K562 (cell line): ENCODE results near the gene PIGB. TPM values are rescaled to one million over a fixed set of nuclear protein-coding genes. Genes with fewer than 3 reads are reported as not detected.

ENCODE experiments used
- ARID2 ChIP-seq: fragments of 450-650 bp; IDR thresholded peaks from 2 replicates; pipeline ENCODE4 v1.6.1; 2017; ENCODE audit warnings: antibody characterized with exemption, mild to moderate bottlenecking
- ARNT ChIP-seq, 2 experiments: fragments of 450-650 bp; IDR thresholded peaks; 2 replicates each; pipeline ENCODE4 v1.6.1; 2016; ENCODE audit warnings: mild to moderate bottlenecking in 1 of 2
- CSDE1 ChIP-seq, 2 experiments: fragments of 450-650 bp; IDR thresholded peaks; 2 replicates each; pipeline ENCODE4 v1.6.1; 2016; ENCODE audit warnings: mild to moderate bottlenecking in 1 of 2
- KDM2B ChIP-seq: fragments of 250-450 bp; sonication (Bioruptor Pico); IDR thresholded peaks from 2 replicates; pipeline ENCODE4 v1.8.0; 2021; ENCODE audit warnings: mild to moderate bottlenecking, moderate library complexity
- MLLT1 ChIP-seq, 2 experiments: fragments of 450-650 bp; IDR thresholded peaks; 2 replicates each; pipeline ENCODE4 v1.6.1; 2016
- NCOR1 ChIP-seq: fragments of 450-650 bp; IDR thresholded peaks from 2 replicates; pipeline ENCODE4 v1.6.1; 2016; ENCODE audit warnings: mild to moderate bottlenecking, moderate library complexity
- NR2C1 ChIP-seq, 2 experiments: fragments of 450-650 bp; IDR thresholded peaks; 2 replicates each; pipeline ENCODE4 v1.6.1; 2017; ENCODE audit warnings: mild to moderate bottlenecking in 2 of 2, antibody characterized with exemption in 1 of 2, inconsistent platforms in 1 of 2, missing compliant biosample characterization in 1 of 2, missing genetic modification characterization in 1 of 2
- NR2C2 ChIP-seq, 2 experiments: fragments of 200-800 bp in 1 of 2; sonication (Bioruptor generic) in 1 of 2; sonication (generic) in 1 of 2; formaldehyde crosslinking in 1 of 2; IDR thresholded peaks; 2 replicates each; pipeline versions ENCODE4 v1.6.1 to v1.8.0; 2016 to 2022; ENCODE audit warnings: mild to moderate bottlenecking in 1 of 2, missing compliant biosample characterization in 1 of 2, missing genetic modification characterization in 1 of 2, missing genetic modification reagents in 1 of 2
- PHB2 ChIP-seq: fragments of 450-650 bp; IDR thresholded peaks from 2 replicates; pipeline ENCODE4 v1.6.1; 2017; ENCODE audit warnings: low read depth
- RERE ChIP-seq: sonication (generic); formaldehyde crosslinking; IDR thresholded peaks from 2 replicates; pipeline ENCODE4 v1.8.0; 2023; ENCODE audit warnings: missing genetic modification reagents, mild to moderate bottlenecking, borderline replicate concordance
- polyA plus RNA-seq, 8 experiments: library from polyadenylated mRNA; depleted of rRNA in 4 of 8; stranded (reverse) in 5 of 8; unstranded in 3 of 8; fragments of >200 nt; fragmentation: Nextera tagmentation in 2 of 8; fragmentation: Illumina TruSeq in 1 of 8; extraction: Ambion mirVana in 2 of 8; extraction: Trizol in 1 of 8; gene quantifications; 2 replicates each; pipeline versions ENCODE4 v1.2.1 to v1.2.3, GENCODE V29; 2011 to 2014; ENCODE audit warnings: inconsistent platforms in 1 of 8, missing spikeins in 1 of 8
- total RNA-seq, 7 experiments: library from RNA; depleted of rRNA in 6 of 7; stranded (reverse); fragments of >200 nt in 6 of 7; fragmentation: Illumina TruSeq in 2 of 7; extraction: Trizol in 2 of 7; gene quantifications; 2 replicates each; pipeline versions ENCODE4 v1.2.1 to v1.2.3, GENCODE V29; 2011 to 2021; ENCODE audit warnings: low replicate concordance in 1 of 7

Gene PIGB
- total and polyA plus RNA-seq, 9 of the 15 experiments (the other 6 are each of a cell fraction or from before 2014, with no cell fraction given): 9.9 to 32.3 (median 18.2) TPM

- TF ChIP-seq ARID2 (0 out of 2 replicates have a peak, but pooled peaks have one; percentile 5), PHB2 (peak; percentile 23; the same call in 1 of the 2 replicates), KDM2B (CRISPR knock-in tag) (no peak), MLLT1 (IDR thresholded peaks at IDR 0.05) (peak in 1 of 2 experiments; percentile 74; a peak in 3 of 4 replicates), NCOR1 (no peak), CSDE1 (IDR thresholded peaks at IDR 0.05) (0 out of 4 replicates have a peak, but pooled peaks of 1 of the 2 experiments have one; percentile 17), RERE (CRISPR knock-in tag) (no peak), NR2C2 (CRISPR knock-in tag; IDR thresholded peaks at IDR 0.05) (no peak), NR2C2 (tag; IDR thresholded peaks at IDR 0.05) (peak; percentile 26; the same call in 1 of the 2 replicates), ARNT (IDR thresholded peaks at IDR 0.05) (peak in 1 of 2 experiments; percentile 42; a peak in 2 of 4 replicates), NR2C1 (IDR thresholded peaks at IDR 0.05) (0 out of 2 replicates have a peak, but pooled peaks have one; percentile 16), NR2C1 (tag; IDR thresholded peaks at IDR 0.05) (no peak)
Observed at GRCh38 chr15:55288006-55288717, 30.9 kb upstream of the PIGB start (continued).
